Panc1 (cell line): ENCODE results near the gene PLEKHG5.

ENCODE experiments used
- POLR2AphosphoS5 ChIP-seq: IDR thresholded peaks from 2 replicates; pipeline ENCODE4 v1.6.1; 2012; ENCODE audit warnings: mild to moderate bottlenecking, low read depth, low read length, moderate library complexity
- SIN3A ChIP-seq: IDR thresholded peaks from 2 replicates; pipeline ENCODE4 v1.6.1; 2012; ENCODE audit warnings: low read depth, mild to moderate bottlenecking, low read length, moderate library complexity, borderline replicate concordance; ENCODE audit not compliant: insufficient read depth
- TF ChIP-seq, protein P1 (sequence below): fragments of 450-650 bp; IDR thresholded peaks from 2 replicates; pipeline ENCODE4 v1.5.1; 2017; ENCODE audit warnings: mild to moderate bottlenecking

DNA sequence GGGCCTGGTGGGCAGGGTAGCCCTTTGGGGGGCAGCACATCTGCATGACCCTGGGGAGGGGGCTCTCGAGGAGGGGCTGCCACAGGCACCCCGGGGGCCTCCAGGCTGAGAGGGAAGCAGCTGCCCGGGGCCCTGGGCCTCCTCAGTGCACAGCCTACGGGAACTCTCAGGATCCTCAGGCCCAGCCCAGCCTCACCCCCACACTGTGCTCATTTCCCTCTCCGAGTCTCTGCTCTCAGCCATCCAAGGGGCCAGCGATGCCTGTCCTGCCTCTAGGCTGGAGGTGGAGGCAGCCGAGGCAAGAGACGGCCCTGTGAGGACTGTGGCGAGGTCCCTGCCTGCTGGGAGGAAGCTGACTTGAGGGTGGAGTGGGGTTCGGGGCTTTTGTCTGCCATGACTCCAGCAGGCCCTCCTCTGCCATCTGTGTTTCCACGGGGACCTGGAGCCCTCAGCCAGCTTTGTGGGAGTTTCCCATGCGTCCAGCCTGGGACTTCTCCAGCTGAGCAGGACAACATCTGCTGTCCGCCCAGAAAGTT lies 7.2 kb upstream of the PLEKHG5 start:
- TF ChIP-seq, protein P1, sequence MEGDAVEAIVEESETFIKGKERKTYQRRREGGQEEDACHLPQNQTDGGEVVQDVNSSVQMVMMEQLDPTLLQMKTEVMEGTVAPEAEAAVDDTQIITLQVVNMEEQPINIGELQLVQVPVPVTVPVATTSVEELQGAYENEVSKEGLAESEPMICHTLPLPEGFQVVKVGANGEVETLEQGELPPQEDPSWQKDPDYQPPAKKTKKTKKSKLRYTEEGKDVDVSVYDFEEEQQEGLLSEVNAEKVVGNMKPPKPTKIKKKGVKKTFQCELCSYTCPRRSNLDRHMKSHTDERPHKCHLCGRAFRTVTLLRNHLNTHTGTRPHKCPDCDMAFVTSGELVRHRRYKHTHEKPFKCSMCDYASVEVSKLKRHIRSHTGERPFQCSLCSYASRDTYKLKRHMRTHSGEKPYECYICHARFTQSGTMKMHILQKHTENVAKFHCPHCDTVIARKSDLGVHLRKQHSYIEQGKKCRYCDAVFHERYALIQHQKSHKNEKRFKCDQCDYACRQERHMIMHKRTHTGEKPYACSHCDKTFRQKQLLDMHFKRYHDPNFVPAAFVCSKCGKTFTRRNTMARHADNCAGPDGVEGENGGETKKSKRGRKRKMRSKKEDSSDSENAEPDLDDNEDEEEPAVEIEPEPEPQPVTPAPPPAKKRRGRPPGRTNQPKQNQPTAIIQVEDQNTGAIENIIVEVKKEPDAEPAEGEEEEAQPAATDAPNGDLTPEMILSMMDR, result no peak
- no peak for TF ChIP-seq POLR2AphosphoS5
- TF ChIP-seq SIN3A, result no peak
